IMR-90 (cell line): Measurements from ENCODE around the gene ADPRHL1. TPM values are rescaled to one million over a fixed set of nuclear protein-coding genes. Genes with fewer than 3 reads are reported as not detected.

Experiments
- ATAC-seq: fragments of 200-7000 bp; cut with Tn5 transposase; 2 replicates; pipeline ENCODE4 v1.9.1; 2020; ENCODE audit warnings: low read depth, mild to moderate bottlenecking, moderate library complexity
- BruUV-seq: library from RNA; stranded (reverse); fragments of 400-500 nt; replicated peaks from 2 replicates; lab custom pipeline; 2021; lab: Mats Ljungman, UMichigan
- CTCF ChIA-PET: fragments of 300-600 bp; formaldehyde crosslinking; extraction: SDS; loops from one replicate; lab custom pipeline; 2021; ENCODE audit warnings: antibody characterized with exemption; lab: Yijun Ruan, JAX
- POLR2A ChIA-PET: fragments of 300-600 bp; sonication (Branson Sonifier 250); formaldehyde crosslinking; loops from one replicate; lab custom pipeline; 2022; ENCODE audit warnings: antibody characterized with exemption; ENCODE audit not compliant: unreplicated experiment; lab: Charles Lee
- DNase-seq: peaks from one replicate; pipeline ENCODE4 v3.0.0; 2013
- H2AFZ ChIP-seq: replicated peaks from 2 replicates; pipeline ENCODE3; 2013; ENCODE audit warnings: low read length, mild to moderate bottlenecking; ENCODE audit not compliant: poor library complexity
- H2AK5ac ChIP-seq: 2 replicates; pipeline ENCODE4 v1.6.1; 2013; ENCODE audit warnings: low read depth, low read length, inconsistent platforms
- H2AK9ac ChIP-seq: replicated peaks from 2 replicates; pipeline ENCODE3; 2013; ENCODE audit warnings: mild to moderate bottlenecking, low read depth, low read length, moderate library complexity; ENCODE audit not compliant: poor library complexity
- H2BK120ac ChIP-seq: 2 replicates; pipeline ENCODE4 v1.6.1; 2013; ENCODE audit warnings: low read depth, low read length, inconsistent platforms
- H2BK15ac ChIP-seq: 3 replicates; pipeline ENCODE4 v1.6.1; 2013; ENCODE audit warnings: low read depth, low read length, inconsistent platforms
- H2BK20ac ChIP-seq: 2 replicates; pipeline ENCODE4 v1.6.1; 2013; ENCODE audit warnings: low read depth, mild to moderate bottlenecking, inconsistent platforms, low read length, moderate library complexity
- H2BK5ac ChIP-seq: 2 replicates; pipeline ENCODE4 v1.6.1; 2013; ENCODE audit warnings: mild to moderate bottlenecking, low read depth, low read length, inconsistent platforms; ENCODE audit not compliant: poor library complexity, severe bottlenecking
- H3K14ac ChIP-seq: replicated peaks from 2 replicates; pipeline ENCODE4 v1.6.1; 2013; ENCODE audit warnings: low read depth, low read length, inconsistent platforms
- H3K18ac ChIP-seq: 2 replicates; pipeline ENCODE4 v1.6.1; 2013; ENCODE audit warnings: low read depth, low read length, control low read depth
- H3K23ac ChIP-seq: 2 replicates; pipeline ENCODE4 v1.6.1; 2013; ENCODE audit warnings: low read depth, low read length, inconsistent platforms
- H3K27ac ChIP-seq: 2 replicates; pipeline ENCODE4 v1.5.1; 2013; ENCODE audit warnings: mild to moderate bottlenecking, control low read depth, low read length; ENCODE audit not compliant: insufficient read depth
- H3K27me3 ChIP-seq: 2 replicates; pipeline ENCODE4 v1.6.1; 2013; ENCODE audit warnings: low read length; ENCODE audit not compliant: control insufficient read depth, insufficient read depth
- H3K36me3 ChIP-seq: 2 replicates; pipeline ENCODE4 v1.6.1; 2013; ENCODE audit warnings: low read length, mixed read lengths; ENCODE audit not compliant: control insufficient read depth, insufficient read depth
- H3K4ac ChIP-seq: 2 replicates; pipeline ENCODE4 v1.6.1; 2013; ENCODE audit warnings: low read depth, low read length, inconsistent platforms
- H3K4me1 ChIP-seq: 2 replicates; pipeline ENCODE4 v1.6.1; 2013; ENCODE audit warnings: low read length, mixed read lengths; ENCODE audit not compliant: control insufficient read depth, insufficient read depth
- H3K4me2 ChIP-seq: 2 replicates; pipeline ENCODE4 v1.6.1; 2013; ENCODE audit warnings: low read depth, mild to moderate bottlenecking, control low read depth, low read length, moderate library complexity
- H3K4me3 ChIP-seq: 2 replicates; pipeline ENCODE4 v1.5.1; 2013; ENCODE audit warnings: low read depth, mild to moderate bottlenecking, control low read depth, low read length, moderate library complexity; ENCODE audit not compliant: insufficient read depth
- H3K56ac ChIP-seq: 2 replicates; pipeline ENCODE4 v1.6.1; 2013; ENCODE audit warnings: low read length, inconsistent platforms; ENCODE audit not compliant: insufficient read depth; ENCODE audit errors: extremely low read depth
- H3K79me1 ChIP-seq, 2 experiments: 2 replicates each; pipeline ENCODE4 v1.6.1; 2013; ENCODE audit warnings: low read length in 2 of 2, inconsistent platforms in 1 of 2, low read depth in 1 of 2
- H3K9ac ChIP-seq: 2 replicates; pipeline ENCODE4 v1.6.1; 2013; ENCODE audit warnings: low read depth, low read length, control low read depth
- H3K9me1 ChIP-seq: 2 replicates; pipeline ENCODE4 v1.6.1; 2013; ENCODE audit warnings: low read length, inconsistent platforms; ENCODE audit not compliant: insufficient read depth
- H3K9me3 ChIP-seq: 2 replicates; pipeline ENCODE4 v1.6.1; 2013; ENCODE audit warnings: low read length; ENCODE audit not compliant: control insufficient read depth, insufficient read depth
- H4K20me1 ChIP-seq: 2 replicates; pipeline ENCODE4 v1.6.1; 2013; ENCODE audit warnings: low read length, inconsistent platforms; ENCODE audit not compliant: insufficient read depth
- H4K5ac ChIP-seq: 2 replicates; pipeline ENCODE4 v1.6.1; 2013; ENCODE audit warnings: mild to moderate bottlenecking, low read depth, low read length, control low read depth
- H4K8ac ChIP-seq, 2 experiments: 2 replicates each; pipeline ENCODE4 v1.6.1; 2013; ENCODE audit warnings: low read depth in 2 of 2, low read length in 2 of 2, control low read depth in 1 of 2, inconsistent platforms in 1 of 2
- H4K91ac ChIP-seq: 2 replicates; pipeline ENCODE4 v1.6.1; 2013; ENCODE audit warnings: low read depth, low read length, inconsistent platforms; ENCODE audit not compliant: insufficient read depth
- BHLHE40 ChIP-seq: fragments of 150-350 bp; IDR thresholded peaks from 2 replicates; pipeline ENCODE4 v1.6.1; 2016; ENCODE audit warnings: mild to moderate bottlenecking, low read depth, low read length
- CEBPB ChIP-seq: IDR thresholded peaks from 2 replicates; pipeline ENCODE4 v1.6.1; 2012; ENCODE audit warnings: low read depth, low read length, improper control_type of control experiment
- CHD1 ChIP-seq: IDR thresholded peaks from 2 replicates; pipeline ENCODE4 v1.6.1; 2012; ENCODE audit warnings: low read depth, low read length, improper control_type of control experiment
- ELK1 ChIP-seq: fragments of 150-350 bp; IDR thresholded peaks from 2 replicates; pipeline ENCODE4 v1.6.1; 2016; ENCODE audit warnings: low read depth, mild to moderate bottlenecking, low read length, moderate library complexity, borderline replicate concordance
- FOS ChIP-seq: fragments of 150-350 bp; IDR thresholded peaks from 2 replicates; pipeline ENCODE4 v1.6.1; 2016; ENCODE audit warnings: low read depth, low read length
- MAFK ChIP-seq: IDR thresholded peaks from 2 replicates; pipeline ENCODE4 v1.6.1; 2012; ENCODE audit warnings: low read depth, low read length, improper control_type of control experiment
- MAZ ChIP-seq: IDR thresholded peaks from 2 replicates; pipeline ENCODE4 v1.6.1; 2012; ENCODE audit warnings: low read depth, mild to moderate bottlenecking, low read length, improper control_type of control experiment, moderate library complexity, borderline replicate concordance
- MXI1 ChIP-seq: IDR thresholded peaks from 2 replicates; pipeline ENCODE4 v1.6.1; 2012; ENCODE audit warnings: low read depth, mild to moderate bottlenecking, low read length, moderate library complexity, borderline replicate concordance
- NFE2L2 ChIP-seq: fragments of 150-350 bp; IDR thresholded peaks from 2 replicates; pipeline ENCODE4 v1.6.1; 2016; ENCODE audit warnings: low read depth, mild to moderate bottlenecking, low read length
- POLR2A ChIP-seq: IDR thresholded peaks from 2 replicates; pipeline ENCODE4 v1.6.1; 2012; ENCODE audit warnings: mild to moderate bottlenecking, low read depth, low read length
- RAD21 ChIP-seq: IDR thresholded peaks from 2 replicates; pipeline ENCODE4 v1.6.1; 2012; ENCODE audit warnings: low read length, improper control_type of control experiment
- RCOR1 ChIP-seq: IDR thresholded peaks from 2 replicates; pipeline ENCODE4 v1.6.1; 2012; ENCODE audit warnings: mild to moderate bottlenecking, low read length, improper control_type of control experiment; ENCODE audit not compliant: insufficient replicate concordance
- RFX5 ChIP-seq: IDR thresholded peaks from 2 replicates; pipeline ENCODE4 v1.8.0; 2012; ENCODE audit warnings: low read depth, mild to moderate bottlenecking, low read length, moderate library complexity
- SMC3 ChIP-seq: fragments of 150-350 bp; IDR thresholded peaks from 2 replicates; pipeline ENCODE4 v1.6.1; 2016; ENCODE audit warnings: low read depth, mild to moderate bottlenecking, antibody characterized with exemption, low read length, moderate library complexity
- USF2 ChIP-seq: fragments of 150-350 bp; IDR thresholded peaks from 2 replicates; pipeline ENCODE4 v1.6.1; 2017; ENCODE audit warnings: mild to moderate bottlenecking, antibody characterized with exemption, low read length, low read depth
- WGBS, 2 experiments: methylation state at CpG; one replicate each; pipeline versions ENCODE4 v1.1.5 to v1.1.7; 2013; ENCODE audit warnings: missing lambda C conversion rate in 2 of 2; ENCODE audit not compliant: insufficient read length in 1 of 2; ENCODE audit errors: extremely low coverage in 2 of 2; 5-methylcytosine and 5-hydroxymethylcytosine counted together
- dilution Hi-C: fragments of 300-500 bp; cut with HindIII; formaldehyde crosslinking; loops from one replicate; pipeline ENCODE4 v1.14.3; 2018; ENCODE audit warnings: low sequenced_read_pairs; ENCODE audit not compliant: unreplicated experiment
- in situ Hi-C: fragments of 300-500 bp; cut with MboI; formaldehyde crosslinking; loops from 3 replicates; pipeline ENCODE4 v1.14.3; 2019; ENCODE audit warnings: low sequenced_read_pairs, inconsistent platforms, mixed read lengths
- intact Hi-C: fragments of 100-400 bp; cut with micrococcal nuclease; formaldehyde crosslinking; loops from 2 replicates; pipeline ENCODE4 v1.10.0; 2022
- polyA plus RNA-seq, 3 experiments: library from polyadenylated mRNA; depleted of rRNA; stranded (reverse); fragments of >200 nt; gene quantifications; 2 replicates each; pipeline ENCODE4 v1.2.3, GENCODE V29; 2012; ENCODE audit warnings: low replicate concordance in 1 of 3
- total RNA-seq: library from RNA; depleted of rRNA; stranded (reverse); fragments of >200 nt; gene quantifications from 2 replicates; pipeline ENCODE4 v1.2.3, GENCODE V29; 2012
- TF ChIP-seq, protein P1 (sequence below): conservative IDR thresholded peaks from 2 replicates; pipeline ENCODE4 v1.5.1; 2012; ENCODE audit warnings: mild to moderate bottlenecking, low read depth, low read length, improper control_type of control experiment

Gene ADPRHL1
- total and polyA plus RNA-seq, 2 of the 4 experiments (the other 2 are of a cell fraction), result 0.36 to 0.67 TPM

DNA sequence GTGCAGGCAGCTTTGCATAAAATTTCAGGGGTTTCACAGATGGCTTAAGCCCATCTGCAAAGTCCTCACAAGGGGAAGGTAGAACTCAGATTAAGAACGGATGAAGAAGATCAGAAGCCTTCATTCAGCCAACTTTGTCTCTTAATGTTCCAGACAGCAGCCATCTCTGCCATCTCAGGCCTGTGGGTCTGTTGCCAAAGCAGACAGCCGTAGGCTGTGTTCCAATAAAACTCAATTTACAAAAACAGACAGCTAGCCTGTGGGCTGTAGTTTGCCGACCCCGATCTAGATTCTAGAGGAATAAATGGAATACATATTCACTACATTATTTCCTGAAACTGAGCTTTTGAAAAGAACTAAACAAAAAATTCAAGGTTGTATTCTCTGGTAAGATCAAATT is 33.4 kb upstream of the ADPRHL1 start:
- in situ Hi-C loops (no loop called here), dilution Hi-C loops (no loop called here), intact Hi-C loops (no loop called here)
- Histone ChIP-seq H2AK5ac (no peak overlapping the region), H2BK5ac (no peak overlapping the region), H2BK20ac (no peak overlapping the region), H2AFZ (no peak overlapping the region), H3K27ac (no peak overlapping the region), H3K27me3 (no peaks in the 10 kb centered on the region), H4K8ac (no peak overlapping the region), H4K91ac (no peak overlapping the region), H2AK9ac (no peak overlapping the region), H3K56ac (no peak overlapping the region), H3K14ac (no peak overlapping the region), H3K4me2 (no peak overlapping the region), H4K20me1 (peaks cover 63% of the 10 kb centered on the region), H3K23ac (no peak overlapping the region), H3K4me1 (peaks cover 4% of the 10 kb centered on the region; the same call in 1 of the 2 replicates), H3K9ac (no peak overlapping the region), H2BK120ac (no peak overlapping the region), H3K36me3 (peaks cover 13% of the 10 kb centered on the region; the same call in 1 of the 2 replicates), H3K4me3 (no peak overlapping the region), H4K5ac (no peak overlapping the region), H3K4ac (no peak overlapping the region), H3K9me3 (no peaks in the 10 kb centered on the region), H3K9me1 (peaks cover 20% of the 10 kb centered on the region), H2BK15ac (no peak overlapping the region), H3K79me1 (peaks cover 39 to 70% of the 10 kb centered on the region in 2 experiments), H3K18ac (no peak overlapping the region)
- ATAC-seq, result no peak
- BruUV-seq, result TSS peak; percentile 7
- no peak for DNase-seq
- ChIA-PET POLR2A (no interaction called here), CTCF (no interaction called here)
- no peak for TF ChIP-seq ELK1
- no peak for TF ChIP-seq POLR2A
- TF ChIP-seq MAZ, result no peak
- no peak for TF ChIP-seq BHLHE40
- TF ChIP-seq NFE2L2, result no peak
- TF ChIP-seq MXI1, result no peak
- no peak for TF ChIP-seq RFX5
- TF ChIP-seq FOS, result no peak
- TF ChIP-seq CEBPB, result no peak
- no peak for TF ChIP-seq USF2
- TF ChIP-seq, protein P1, sequence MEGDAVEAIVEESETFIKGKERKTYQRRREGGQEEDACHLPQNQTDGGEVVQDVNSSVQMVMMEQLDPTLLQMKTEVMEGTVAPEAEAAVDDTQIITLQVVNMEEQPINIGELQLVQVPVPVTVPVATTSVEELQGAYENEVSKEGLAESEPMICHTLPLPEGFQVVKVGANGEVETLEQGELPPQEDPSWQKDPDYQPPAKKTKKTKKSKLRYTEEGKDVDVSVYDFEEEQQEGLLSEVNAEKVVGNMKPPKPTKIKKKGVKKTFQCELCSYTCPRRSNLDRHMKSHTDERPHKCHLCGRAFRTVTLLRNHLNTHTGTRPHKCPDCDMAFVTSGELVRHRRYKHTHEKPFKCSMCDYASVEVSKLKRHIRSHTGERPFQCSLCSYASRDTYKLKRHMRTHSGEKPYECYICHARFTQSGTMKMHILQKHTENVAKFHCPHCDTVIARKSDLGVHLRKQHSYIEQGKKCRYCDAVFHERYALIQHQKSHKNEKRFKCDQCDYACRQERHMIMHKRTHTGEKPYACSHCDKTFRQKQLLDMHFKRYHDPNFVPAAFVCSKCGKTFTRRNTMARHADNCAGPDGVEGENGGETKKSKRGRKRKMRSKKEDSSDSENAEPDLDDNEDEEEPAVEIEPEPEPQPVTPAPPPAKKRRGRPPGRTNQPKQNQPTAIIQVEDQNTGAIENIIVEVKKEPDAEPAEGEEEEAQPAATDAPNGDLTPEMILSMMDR, result no peak
- no peak for TF ChIP-seq RCOR1
- no peak for TF ChIP-seq MAFK
- no peak for TF ChIP-seq CHD1
- TF ChIP-seq RAD21, result no peak
- TF ChIP-seq SMC3, result no peak
- no CpG with 5 or more reads among the region's 4 CpGs for WGBS, 2 experiments
